ENCODE data around the gene RUNX1. TPM values are rescaled to one million over a fixed set of nuclear protein-coding genes. Genes with fewer than 3 reads are reported as not detected.
A peak's percentile ranks its signal among the peaks of the same experiment; 100 is the strongest.

RUNX1 gene
- total RNA-seq, 2 donors from 2014 or later: 3.8 to 7.6 TPM

GRCh38 chr21:35051287-35051818 lies 2.3 kb upstream of the RUNX1 start:
- peak; percentile 50 to 78 for TF ChIP-seq CTCF (IDR thresholded peaks at IDR 0.05)
- H3K27ac ChIP-seq: peak overlapping the region; percentile 60 to 64
- no peak overlapping the region for H3K4me3 ChIP-seq
- peak; percentile 93 for DNase-seq (ENCODE audit: low spot score)
- H3K27me3 ChIP-seq: no peaks in the 10 kb centered on the region
- no peaks in the 10 kb centered on the region for H3K36me3 ChIP-seq
- peaks cover 0 to 27% of the 10 kb centered on the region in 2 donors for H3K4me1 ChIP-seq
- no peaks in the 10 kb centered on the region for H3K9me3 ChIP-seq

- no peak for TF ChIP-seq CTCF (IDR thresholded peaks at IDR 0.05)
- Histone ChIP-seq H3K4me3 (no peak overlapping the region), H3K27me3 (no peaks in the 10 kb centered on the region), H3K9me3 (no peaks in the 10 kb centered on the region), H3K4me1 (peaks cover 0 to 27% of the 10 kb centered on the region in 2 donors), H3K27ac (peak overlapping the region in 1 of 2 donors; percentile 64), H3K36me3 (no peaks in the 10 kb centered on the region)
- DNase-seq (ENCODE audit: low spot score): no peak
These were observed 1.5 kb upstream of the RUNX1 start for GRCh38 chr21:35050348-35051286.

GRCh38 chr21:35048183-35048601 lies 910 bp downstream of the RUNX1 start:
- no peaks in the 10 kb centered on the region for H3K9me3 ChIP-seq
- H3K36me3 ChIP-seq: no peaks in the 10 kb centered on the region
- H3K4me1 ChIP-seq: peaks cover 0 to 21% of the 10 kb centered on the region in 2 donors
- no peaks in the 10 kb centered on the region for H3K27me3 ChIP-seq
- no peak for DNase-seq (ENCODE audit: low spot score)
- peak overlapping the region in 1 of 2 donors; percentile 36 for H3K27ac ChIP-seq
- H3K4me3 ChIP-seq: peak overlapping the region in 1 of 2 donors; percentile 23
- no peak for TF ChIP-seq CTCF (IDR thresholded peaks at IDR 0.05)

- no peaks in the 10 kb centered on the region for H3K36me3 ChIP-seq
- no peak for TF ChIP-seq CTCF (IDR thresholded peaks at IDR 0.05)
- H3K9me3 ChIP-seq: no peaks in the 10 kb centered on the region
- peak overlapping the region in 1 of 2 donors; percentile 20 for H3K4me3 ChIP-seq
- peak; percentile 62 for DNase-seq (ENCODE audit: low spot score)
- H3K4me1 ChIP-seq: peaks cover 0 to 20% of the 10 kb centered on the region in 2 donors
- no peaks in the 10 kb centered on the region for H3K27me3 ChIP-seq
- H3K27ac ChIP-seq: no peak overlapping the region
These were observed 2.2 kb downstream of the RUNX1 start for GRCh38 chr21:35046880-35047229.

- DNase-seq (ENCODE audit: low spot score): no peak
- H3K36me3 ChIP-seq: no peaks in the 10 kb centered on the region
- no peaks in the 10 kb centered on the region for H3K27me3 ChIP-seq
- H3K4me3 ChIP-seq: no peak overlapping the region
- H3K4me1 ChIP-seq: peaks cover 0 to 13% of the 10 kb centered on the region in 2 donors
- H3K9me3 ChIP-seq: no peaks in the 10 kb centered on the region
- H3K27ac ChIP-seq: no peak overlapping the region
- no peak for TF ChIP-seq CTCF (IDR thresholded peaks at IDR 0.05)
These were observed 2.9 kb downstream of the RUNX1 start for GRCh38 chr21:35046263-35046624.

Measured in right atrium auricular region (tissue), 2 donors.